GM23338 (cell line): Measurements from ENCODE around the gene NDUFA7.

Source experiments
- CREB1 ChIP-seq: fragments of 250-450 bp; sonication (Bioruptor Pico); IDR thresholded peaks from 2 replicates; pipeline ENCODE4 v1.5.0; 2020; ENCODE audit warnings: low read depth, mild to moderate bottlenecking, moderate library complexity
- CTCF ChIP-seq, 2 experiments: fragments of 200-600 bp in 1 of 2; sonication (generic) in 1 of 2; conservative IDR thresholded peaks; 2 replicates each; pipeline versions ENCODE4 v1.5.1 to v1.6.1; 2016 to 2017; ENCODE audit warnings: antibody characterized with exemption in 2 of 2, low read depth in 2 of 2, mild to moderate bottlenecking in 2 of 2, moderate library complexity in 1 of 2
- ETS1 ChIP-seq: IDR thresholded peaks from 2 replicates; pipeline ENCODE4 v1.6.1; 2016; ENCODE audit warnings: antibody characterized with exemption
- EZH2 ChIP-seq: fragments of 200-600 bp; sonication (generic); IDR thresholded peaks from one replicate; pipeline ENCODE4 v1.8.0; 2017; ENCODE audit warnings: antibody characterized with exemption, mild to moderate bottlenecking, low read depth; ENCODE audit not compliant: unreplicated experiment
- EZH2phosphoT487 ChIP-seq: fragments of 200-600 bp; sonication (generic); IDR thresholded peaks from one replicate; pipeline ENCODE4 v1.8.1; 2018; ENCODE audit warnings: antibody characterized with exemption; ENCODE audit not compliant: unreplicated experiment
- JUNB ChIP-seq: IDR thresholded peaks from one replicate; pipeline ENCODE4 v1.6.1; 2016; ENCODE audit warnings: antibody characterized with exemption; ENCODE audit not compliant: unreplicated experiment
- POLR2AphosphoS5 ChIP-seq: IDR thresholded peaks from 2 replicates; pipeline ENCODE4 v1.6.1; 2016; ENCODE audit warnings: antibody characterized with exemption, low read depth
- REST ChIP-seq: IDR thresholded peaks from one replicate; pipeline ENCODE4 v1.6.1; 2018; ENCODE audit warnings: antibody characterized with exemption; ENCODE audit not compliant: unreplicated experiment
- ZNF331 ChIP-seq: fragments of 250-450 bp; sonication (Bioruptor Pico); IDR thresholded peaks from 2 replicates; pipeline ENCODE4 v1.5.0; 2020; ENCODE audit warnings: low read depth, mild to moderate bottlenecking, moderate library complexity

GRCh38 chr19:8343483-8343844 is 22.3 kb upstream of the NDUFA7 start:
- TF ChIP-seq EZH2phosphoT487 (no peak), CTCF (conservative IDR thresholded peaks at IDR 0.05; ENCODE audit: low read depth in 2 of 2) (no peak), CREB1 (no peak), EZH2 (no peak), POLR2AphosphoS5 (no peak), REST (no peak), ZNF331 (CRISPR knock-in tag) (no peak), JUNB (no peak), ETS1 (no peak)
